Measurements from ENCODE around the gene TAS1R3.

TAS1R3 gene

GRCh38 chr1:1285611-1286311, 45.3 kb upstream of the TAS1R3 start:
- no peak for TF ChIP-seq CTCF (IDR thresholded peaks at IDR 0.05; ENCODE audit: low read depth, low read length, missing control alignments)
- H3K4me3 ChIP-seq (ENCODE audit: low read depth, low read length), result no peak overlapping the region
- no peak for DNase-seq (ENCODE audit: low read depth)

- no peak overlapping the region for H3K4me3 ChIP-seq (ENCODE audit: low read depth, low read length)
- no peak for DNase-seq (ENCODE audit: low read depth)
Measured at GRCh38 chr1:1286313-1287261, 44.5 kb upstream of the TAS1R3 start.

DNA sequence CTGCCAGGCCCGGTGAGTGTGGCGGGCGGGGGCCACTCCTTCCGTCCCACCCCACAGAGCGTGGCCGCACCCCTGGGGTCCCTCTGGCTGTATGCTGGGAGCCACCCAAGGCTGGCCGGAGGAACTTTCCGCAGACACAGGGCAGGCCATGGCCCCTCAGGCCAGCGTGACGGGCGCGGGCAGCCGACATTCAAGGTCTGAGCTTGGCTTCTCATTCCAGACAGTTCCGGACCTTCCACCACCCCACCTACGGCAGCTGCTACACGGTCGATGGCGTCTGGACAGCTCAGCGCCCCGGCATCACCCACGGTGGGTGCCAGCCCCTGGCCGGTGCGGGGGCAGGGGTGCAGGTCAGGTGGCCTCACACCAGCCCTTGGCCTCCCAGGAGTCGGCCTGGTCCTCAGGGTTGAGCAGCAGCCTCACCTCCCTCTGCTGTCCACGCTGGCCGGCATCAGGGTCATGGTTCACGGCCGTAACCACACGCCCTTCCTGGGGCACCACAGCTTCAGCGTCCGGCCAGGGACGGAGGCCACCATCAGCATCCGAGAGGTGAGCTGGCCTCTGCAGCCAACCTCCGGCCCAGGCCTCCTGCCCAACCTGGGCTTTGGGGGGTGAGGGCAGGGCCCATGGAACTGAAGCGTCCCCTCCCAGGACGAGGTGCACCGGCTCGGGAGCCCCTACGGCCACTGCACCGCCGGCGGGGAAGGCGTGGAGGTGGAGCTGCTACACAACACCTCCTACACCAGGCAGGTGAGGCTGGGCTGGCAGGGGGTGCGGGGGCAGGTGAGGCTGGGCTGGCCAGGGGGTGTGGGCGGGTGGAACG, 43.6 kb upstream of the TAS1R3 start:
- no peak overlapping the region for H3K4me3 ChIP-seq (ENCODE audit: low read depth, low read length)
- no peak for TF ChIP-seq CTCF (IDR thresholded peaks at IDR 0.05; ENCODE audit: low read depth, low read length, missing control alignments)
- DNase-seq (ENCODE audit: low read depth), result no peak

More at GRCh38 chr1:1286313-1287261, 44.5 kb upstream of the TAS1R3 start:
- no peak for TF ChIP-seq CTCF (IDR thresholded peaks at IDR 0.05; ENCODE audit: low read depth, low read length, missing control alignments)

DNA sequence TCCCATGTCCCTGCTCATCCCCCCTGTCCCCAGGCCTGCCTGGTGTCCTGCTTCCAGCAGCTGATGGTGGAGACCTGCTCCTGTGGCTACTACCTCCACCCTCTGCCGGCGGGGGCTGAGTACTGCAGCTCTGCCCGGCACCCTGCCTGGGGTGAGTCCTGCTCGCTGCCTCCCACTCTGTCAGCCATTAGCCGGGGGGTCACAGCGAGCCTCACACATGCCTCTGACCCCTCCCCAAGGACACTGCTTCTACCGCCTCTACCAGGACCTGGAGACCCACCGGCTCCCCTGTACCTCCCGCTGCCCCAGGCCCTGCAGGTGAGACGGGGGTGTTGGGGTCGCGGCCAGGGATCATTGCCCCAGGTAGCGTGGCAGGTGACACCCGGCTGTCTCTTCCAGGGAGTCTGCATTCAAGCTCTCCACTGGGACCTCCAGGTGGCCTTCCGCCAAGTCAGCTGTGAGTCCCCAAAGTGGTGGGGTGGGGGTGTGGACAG, 40.8 kb upstream of the TAS1R3 start:
- TF ChIP-seq CTCF (IDR thresholded peaks at IDR 0.05; ENCODE audit: low read depth, low read length, missing control alignments), result peak; percentile 32
- no peak for DNase-seq (ENCODE audit: low read depth)
- no peak overlapping the region for H3K4me3 ChIP-seq (ENCODE audit: low read depth, low read length)

GRCh38 chr1:1291023-1291528, 40.0 kb upstream of the TAS1R3 start:
- H3K4me3 ChIP-seq (ENCODE audit: low read depth, low read length), result no peak overlapping the region
- no peak for DNase-seq (ENCODE audit: low read depth)
- no peak for TF ChIP-seq CTCF (IDR thresholded peaks at IDR 0.05; ENCODE audit: low read depth, low read length, missing control alignments)
